K562 (cell line): ENCODE data around the gene ITPRIPL2. TPM values are rescaled to one million over a fixed set of nuclear protein-coding genes. Genes with fewer than 3 reads are reported as not detected.

Experiments used
- ATAC-seq: fragments of 200-7000 bp; cut with Tn5 transposase; 3 replicates; pipeline ENCODE4 v1.9.1; 2020; ENCODE audit warnings: moderate library complexity
- BruUV-seq: library from RNA; stranded (reverse); fragments of 400-500 nt; replicated peaks from 2 replicates; lab custom pipeline; 2021; lab: Mats Ljungman, UMichigan
- CTCF ChIA-PET: fragments of 300-600 bp; formaldehyde crosslinking; extraction: SDS; loops from one replicate; lab custom pipeline; 2021; ENCODE audit warnings: low intra/inter-chr PET ratio; lab: Yijun Ruan, JAX
- POLR2A ChIA-PET: fragments of 300-600, 350-650 bp; sonication (Branson Sonifier 250); formaldehyde crosslinking; extraction: SDS; loops from one replicate; lab custom pipeline; 2021; ENCODE audit warnings: antibody characterized with exemption, inconsistent platforms; lab: Yijun Ruan, JAX
- DNase-seq, 4 experiments: peaks; one replicate each; pipeline versions ENCODE4 v3.0.0 to v3.0.0-alpha.2; 2011 to 2018; ENCODE audit warnings: low spot score in 3 of 4, mixed read lengths in 3 of 4; ENCODE audit errors: extremely low read depth in 1 of 4
- FAIRE-seq: peaks from 2 replicates; lab custom pipeline; 2011; peaks lifted over from hg19 to GRCh38; lab: Jason Lieb, UNC
- H2AFZ ChIP-seq: 2 replicates; pipeline ENCODE4 v1.6.0; 2011; ENCODE audit warnings: low read depth, low read length, control low read depth, inconsistent platforms
- H3K27ac ChIP-seq: fragments of 200-600 bp; 3 replicates; pipeline ENCODE4 v1.8.0; 2011; ENCODE audit warnings: low read depth, mild to moderate bottlenecking, control low read depth, inconsistent platforms, low read length, moderate library complexity, mixed read lengths; ENCODE audit errors: extremely low read depth
- H3K27me3 ChIP-seq, 2 experiments: fragments of 300-600 bp in 1 of 2; 2 replicates in 1 of 2; 3 replicates in 1 of 2; pipeline versions ENCODE4 v1.6.0 to v1.8.0; 2011; ENCODE audit warnings: inconsistent platforms in 2 of 2, low read length in 2 of 2, mild to moderate bottlenecking in 1 of 2, mixed read lengths in 1 of 2, moderate library complexity in 1 of 2; ENCODE audit not compliant: control insufficient read depth in 2 of 2, insufficient read depth in 2 of 2
- H3K36me3 ChIP-seq: fragments of 300-600 bp; 3 replicates; pipeline ENCODE4 v1.8.0; 2011; ENCODE audit warnings: mild to moderate bottlenecking, low read length, inconsistent platforms; ENCODE audit not compliant: control insufficient read depth, insufficient read depth
- H3K4me1 ChIP-seq, 2 experiments: fragments of 200-600 bp in 1 of 2; replicated peaks in 1 of 2; 2 replicates in 1 of 2; 3 replicates in 1 of 2; pipeline versions ENCODE4 v1.5.1 to v1.8.0; 2011; ENCODE audit warnings: inconsistent platforms in 2 of 2, low read length in 2 of 2, mild to moderate bottlenecking in 1 of 2, mixed read lengths in 1 of 2, moderate library complexity in 1 of 2; ENCODE audit not compliant: control insufficient read depth in 2 of 2, insufficient read depth in 2 of 2
- H3K4me2 ChIP-seq: 2 replicates; pipeline ENCODE4 v1.6.1; 2011; ENCODE audit warnings: low read length, control low read depth, inconsistent platforms, mixed read lengths; ENCODE audit not compliant: insufficient read depth
- H3K4me3 ChIP-seq: fragments of 200-600 bp; sonication (generic), shearing (Covaris generic); 2 replicates; pipeline ENCODE4 v1.5.1; 2016; ENCODE audit warnings: control low read depth, inconsistent platforms
- H3K79me2 ChIP-seq: fragments of 200-600 bp; 3 replicates; pipeline ENCODE4 v1.8.0; 2011; ENCODE audit warnings: low read length, inconsistent platforms; ENCODE audit not compliant: control insufficient read depth, insufficient read depth
- H3K9ac ChIP-seq, 2 experiments: 2 replicates each; pipeline versions ENCODE4 v1.6.0 to v1.6.1; 2011; ENCODE audit warnings: low read depth in 2 of 2, low read length in 2 of 2, control low read depth in 1 of 2, inconsistent platforms in 1 of 2, mild to moderate bottlenecking in 1 of 2, mixed read lengths in 1 of 2; ENCODE audit not compliant: insufficient read depth in 1 of 2
- H3K9me1 ChIP-seq: one replicate; pipeline ENCODE4 v1.6.0; 2011; ENCODE audit warnings: inconsistent platforms, mild to moderate bottlenecking, low read length, moderate library complexity; ENCODE audit not compliant: control insufficient read depth, insufficient read depth
- H3K9me3 ChIP-seq: replicated peaks from 2 replicates; pipeline ENCODE4 v1.5.1; 2011; ENCODE audit warnings: low read depth, low read length, inconsistent platforms; ENCODE audit not compliant: control insufficient read depth, insufficient read depth
- H4K20me1 ChIP-seq: replicated peaks from 2 replicates; pipeline ENCODE4 v1.6.1; 2011; ENCODE audit warnings: low read length, inconsistent platforms, mixed read lengths; ENCODE audit not compliant: control insufficient read depth, insufficient read depth
- JUN ChIP-seq, 2 experiments: sonication (generic) in 1 of 2; formaldehyde crosslinking in 1 of 2; IDR thresholded peaks; 2 replicates each; pipeline versions ENCODE4 v1.6.1 to v1.8.0; 2012 to 2022; ENCODE audit warnings: borderline replicate concordance in 2 of 2, mild to moderate bottlenecking in 2 of 2, improper control_type of control experiment in 1 of 2, low read depth in 1 of 2, low read length in 1 of 2, missing genetic modification reagents in 1 of 2
- RCOR1 ChIP-seq, 2 experiments: IDR thresholded peaks; 2 replicates each; pipeline ENCODE4 v1.6.1; 2012; ENCODE audit warnings: low read depth in 2 of 2, low read length in 2 of 2, borderline replicate concordance in 1 of 2, improper control_type of control experiment in 1 of 2
- RFX1 ChIP-seq: fragments of 450-650 bp; IDR thresholded peaks from 2 replicates; pipeline ENCODE4 v1.6.1; 2016; ENCODE audit warnings: mild to moderate bottlenecking, moderate library complexity
- TRIM28 ChIP-seq: fragments of 450-650 bp; IDR thresholded peaks from 2 replicates; pipeline ENCODE4 v1.6.1; 2017
- WGBS: fragments of 100-300 bp; shearing (Covaris generic); methylation state at CpG from one replicate; pipeline ENCODE4 v1.1.6; 2016; ENCODE audit warnings: low coverage, mixed read lengths; ENCODE audit not compliant: insufficient coverage; ENCODE audit errors: missing lambda C conversion rate; 5-methylcytosine and 5-hydroxymethylcytosine counted together
- in situ Hi-C: fragments of 300-500 bp; cut with MboI; formaldehyde crosslinking; loops from 4 replicates; pipeline ENCODE4 v1.15.0; 2018; ENCODE audit warnings: inconsistent platforms, mixed read lengths
- intact Hi-C: fragments of 100-400 bp; cut with micrococcal nuclease; formaldehyde crosslinking; loops from 2 replicates; pipeline ENCODE4 v1.14.2; 2022
- polyA plus RNA-seq, 8 experiments: library from polyadenylated mRNA; depleted of rRNA in 4 of 8; stranded (reverse) in 5 of 8; unstranded in 3 of 8; fragments of >200 nt; fragmentation: Nextera tagmentation in 2 of 8; fragmentation: Illumina TruSeq in 1 of 8; extraction: Ambion mirVana in 2 of 8; extraction: Trizol in 1 of 8; gene quantifications; 2 replicates each; pipeline versions ENCODE4 v1.2.1 to v1.2.3, GENCODE V29; 2011 to 2014; ENCODE audit warnings: inconsistent platforms in 1 of 8, missing spikeins in 1 of 8
- total RNA-seq, 7 experiments: library from RNA; depleted of rRNA in 6 of 7; stranded (reverse); fragments of >200 nt in 6 of 7; fragmentation: Illumina TruSeq in 2 of 7; extraction: Trizol in 2 of 7; gene quantifications; 2 replicates each; pipeline versions ENCODE4 v1.2.1 to v1.2.3, GENCODE V29; 2011 to 2021; ENCODE audit warnings: low replicate concordance in 1 of 7

Gene ITPRIPL2
- total and polyA plus RNA-seq, 9 of the 15 experiments (the other 6 are each of a cell fraction or from before 2014, with no cell fraction given) = 0.04 to 2.2 (median 0.58) TPM

GRCh38 chr16:19168371-19169081 is 54.8 kb downstream of the ITPRIPL2 start:
- in situ Hi-C loops (no loop called here), intact Hi-C loops (no loop called here)
- Histone ChIP-seq H3K27me3 (peaks cover 26 to 46% of the 10 kb centered on the region in 2 experiments; a peak in 4 of 5 replicates), H2AFZ (no peak overlapping the region), H3K36me3 (no peaks in the 10 kb centered on the region), H3K4me3 (no peak overlapping the region), H3K4me2 (no peak overlapping the region), H3K79me2 (no peaks in the 10 kb centered on the region), H3K9ac (no peak overlapping the region), H4K20me1 (no peaks in the 10 kb centered on the region; the same call in 1 of the 2 replicates), H3K4me1 (peaks cover 0 to 17% of the 10 kb centered on the region in 2 experiments; a peak in 2 of 5 replicates), H3K9me1 (no peaks in the 10 kb centered on the region), H3K9me3 (no peaks in the 10 kb centered on the region), H3K27ac (no peak overlapping the region)
- no TSS peak for BruUV-seq
- CTCF ChIA-PET = no interaction called here
- TF ChIP-seq RFX1 (peak; percentile 31; the same call in 1 of the 2 replicates), TRIM28 (no peak), RCOR1 (IDR thresholded peaks at IDR 0.05; ENCODE audit: borderline replicate concordance in 1 of 2, low read depth in 2 of 2, low read length in 2 of 2) (no peak), JUN (IDR thresholded peaks at IDR 0.05; ENCODE audit: borderline replicate concordance, low read depth, low read length) (no peak), JUN (CRISPR knock-in tag; IDR thresholded peaks at IDR 0.05; ENCODE audit: borderline replicate concordance) (no peak)
- POLR2A ChIA-PET = no interaction called here
- ATAC-seq (no peak), DNase-seq (no peak), FAIRE-seq (no peak)
- 23% methylated on average over 13 of the region's 68 CpGs for WGBS
